ENCODE measurements around the gene MYO16.

The MYO16 gene

DNA sequence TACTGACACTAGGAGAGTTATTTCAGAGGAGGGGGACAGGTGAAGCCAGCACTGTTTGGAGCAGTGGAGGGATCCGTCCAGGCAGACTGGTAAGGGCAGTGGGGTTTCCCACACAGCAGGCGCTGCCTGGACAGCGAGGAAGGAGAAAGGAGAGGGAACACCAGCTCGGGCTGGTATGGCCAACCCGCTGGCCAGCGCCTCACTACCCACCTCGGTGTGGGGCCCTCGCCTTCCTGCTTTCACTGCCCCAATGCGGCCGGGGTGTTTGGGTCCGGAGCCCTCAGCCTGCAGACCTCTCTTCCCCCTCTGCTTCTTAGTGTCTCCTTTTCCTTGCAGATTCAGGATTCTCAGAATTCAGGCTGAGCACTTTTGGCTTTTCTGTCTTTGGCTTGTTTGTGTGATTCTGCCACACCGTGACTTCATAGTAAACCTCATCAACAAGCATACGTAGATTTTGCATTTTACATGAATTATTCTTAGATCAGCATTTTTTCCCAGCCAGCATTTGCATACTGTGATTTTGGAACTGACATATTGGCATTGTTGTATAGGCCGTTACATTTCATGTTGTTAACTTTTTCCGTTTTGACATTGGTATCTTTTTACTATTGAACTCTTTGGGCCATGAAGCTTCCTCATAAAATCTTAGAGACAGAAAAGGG, 294.1 kb downstream of the MYO16 start:
- TF ChIP-seq GATA2 (IDR thresholded peaks at IDR 0.05; ENCODE audit: low read depth, low read length) (no peak), GATA3 (IDR thresholded peaks at IDR 0.05; ENCODE audit: low read depth, low read length) (no peak)

DNA sequence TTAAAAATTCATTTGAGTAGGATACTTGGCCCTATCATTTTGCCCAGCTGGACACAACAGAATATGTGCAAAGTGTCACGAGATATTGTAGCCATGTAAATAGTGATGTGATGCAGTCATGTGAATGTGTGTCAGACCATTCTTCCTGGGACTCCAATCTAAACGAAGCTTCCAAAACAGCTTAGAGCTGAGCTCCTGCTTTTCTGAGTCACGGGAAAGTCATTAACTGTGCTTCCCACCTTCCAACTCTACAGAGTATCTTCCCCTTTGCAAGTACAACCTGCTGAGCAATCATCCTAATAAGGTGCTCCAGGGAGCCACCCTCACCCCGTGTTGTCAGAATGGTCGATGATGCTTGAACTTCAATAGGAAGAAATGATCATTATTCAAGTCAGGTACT, 294.7 kb downstream of the MYO16 start:
- TF ChIP-seq GATA2 (IDR thresholded peaks at IDR 0.05; ENCODE audit: low read depth, low read length) (no peak), GATA3 (IDR thresholded peaks at IDR 0.05; ENCODE audit: low read depth, low read length) (no peak)

DNA sequence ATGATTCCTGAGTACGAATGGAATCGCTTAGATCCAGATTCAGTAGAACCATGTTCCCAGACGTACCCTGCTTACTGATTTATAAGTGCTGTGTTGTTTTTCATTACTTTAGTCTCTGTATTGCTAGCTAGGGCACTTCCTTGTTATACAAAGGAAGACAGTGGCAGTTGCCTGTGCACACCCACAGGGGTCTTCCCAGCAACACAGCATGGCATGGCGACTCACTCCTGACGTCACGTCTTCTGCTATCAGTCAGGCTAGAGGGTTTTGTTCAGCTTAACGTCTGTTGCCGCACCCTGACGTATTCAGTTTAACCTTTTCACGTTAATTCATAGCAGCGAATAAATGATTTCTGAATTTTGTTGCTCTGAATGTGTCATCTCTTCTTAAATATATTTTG, 295.1 kb downstream of the MYO16 start:
- TF ChIP-seq GATA3 (IDR thresholded peaks at IDR 0.05; ENCODE audit: low read depth, low read length) (no peak), GATA2 (IDR thresholded peaks at IDR 0.05; ENCODE audit: low read depth, low read length) (no peak)

DNA sequence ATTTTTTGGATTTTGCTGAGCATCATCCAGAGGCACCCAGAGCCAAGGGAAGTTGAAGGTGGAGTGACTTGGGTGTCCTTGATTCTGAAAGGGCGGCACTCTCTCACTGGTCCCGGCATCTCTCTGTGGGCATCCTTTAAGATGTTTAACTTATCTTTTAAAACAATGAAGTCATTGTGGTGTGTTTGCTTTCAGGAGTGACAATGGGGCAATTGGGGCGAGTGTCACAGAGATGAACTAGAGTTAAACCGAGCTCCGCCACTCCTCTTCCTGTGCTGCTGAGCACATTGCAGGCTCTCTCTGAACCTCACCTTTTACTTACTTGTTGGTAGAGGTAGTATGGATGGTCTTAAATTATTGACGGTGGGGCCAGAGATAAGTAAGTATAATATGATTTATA, 295.7 kb downstream of the MYO16 start:
- TF ChIP-seq GATA3 (IDR thresholded peaks at IDR 0.05; ENCODE audit: low read depth, low read length) (no peak), GATA2 (IDR thresholded peaks at IDR 0.05; ENCODE audit: low read depth, low read length) (no peak)

DNA sequence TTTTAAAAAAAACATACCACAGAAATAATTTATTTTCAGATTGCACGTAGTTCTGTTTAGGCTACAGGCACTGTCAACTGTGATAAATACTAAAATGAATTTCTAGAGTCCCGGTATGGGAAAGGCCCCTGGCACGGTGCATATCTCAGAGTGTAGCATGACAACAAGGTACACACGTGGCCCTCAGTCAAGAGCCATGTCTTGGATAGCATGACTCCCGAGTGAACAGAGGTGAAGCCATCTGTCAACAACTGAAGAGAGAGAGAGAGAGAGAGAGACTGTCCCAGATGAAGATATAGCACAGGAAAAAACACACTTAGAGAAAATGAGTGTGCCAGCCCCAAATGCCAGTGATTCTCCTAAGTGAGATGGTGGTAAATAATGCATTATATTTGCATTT, 297.5 kb downstream of the MYO16 start:
- TF ChIP-seq GATA2 (IDR thresholded peaks at IDR 0.05; ENCODE audit: low read depth, low read length) (no peak), GATA3 (IDR thresholded peaks at IDR 0.05; ENCODE audit: low read depth, low read length) (no peak)

DNA sequence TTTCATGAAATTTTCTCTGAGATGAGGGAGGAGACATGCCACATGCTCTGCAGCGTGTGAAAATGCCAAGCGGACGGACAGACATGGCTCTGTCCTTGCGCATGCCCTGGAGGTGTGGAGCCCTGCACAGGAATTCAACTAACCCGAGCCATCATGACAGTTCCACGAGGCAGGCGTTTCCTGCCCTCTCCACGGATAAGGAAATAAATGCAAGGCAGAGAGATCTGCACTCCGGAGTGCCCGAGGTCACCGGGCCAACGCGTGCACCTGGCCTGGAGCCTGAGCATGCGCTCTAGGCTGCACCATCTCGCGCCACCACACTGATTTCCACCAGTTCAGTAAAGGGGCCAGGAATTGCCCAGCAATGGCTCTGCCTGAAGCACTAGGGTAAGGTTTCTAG, 298.2 kb downstream of the MYO16 start:
- TF ChIP-seq GATA3 (IDR thresholded peaks at IDR 0.05; ENCODE audit: low read depth, low read length) (no peak), GATA2 (IDR thresholded peaks at IDR 0.05; ENCODE audit: low read depth, low read length) (no peak)

DNA sequence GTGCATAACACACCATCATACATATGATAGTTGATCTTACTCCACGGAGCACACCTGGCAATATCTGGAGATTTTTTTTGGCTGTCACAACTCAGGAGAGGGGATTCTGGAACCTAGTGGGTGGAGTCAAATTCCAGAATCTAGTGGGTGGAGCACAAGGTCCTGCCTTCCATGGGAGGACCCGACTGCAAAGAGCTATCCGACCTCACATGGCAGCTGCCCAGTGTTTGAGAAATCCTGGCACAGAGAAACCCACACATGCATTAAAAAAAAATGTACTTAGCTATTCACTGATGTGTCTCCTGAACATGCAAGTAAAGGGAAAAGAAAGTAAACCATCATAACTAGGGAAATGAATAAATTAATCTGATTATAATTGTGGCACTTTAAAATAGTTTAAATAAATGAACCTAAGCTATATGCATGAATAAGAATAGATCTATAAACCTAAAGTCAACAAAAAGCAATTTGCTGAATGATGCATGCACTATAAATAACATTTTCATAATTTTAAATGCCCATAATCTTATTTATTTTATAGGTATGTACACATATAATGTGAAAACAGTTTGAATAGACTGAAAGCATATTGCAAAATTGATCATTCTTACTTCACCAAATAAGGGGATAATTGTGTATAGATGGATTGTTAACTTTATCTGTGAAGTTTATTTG, 300.3 kb downstream of the MYO16 start:
- TF ChIP-seq GATA2 (IDR thresholded peaks at IDR 0.05; ENCODE audit: low read depth, low read length) (no peak), GATA3 (IDR thresholded peaks at IDR 0.05; ENCODE audit: low read depth, low read length) (no peak)

DNA sequence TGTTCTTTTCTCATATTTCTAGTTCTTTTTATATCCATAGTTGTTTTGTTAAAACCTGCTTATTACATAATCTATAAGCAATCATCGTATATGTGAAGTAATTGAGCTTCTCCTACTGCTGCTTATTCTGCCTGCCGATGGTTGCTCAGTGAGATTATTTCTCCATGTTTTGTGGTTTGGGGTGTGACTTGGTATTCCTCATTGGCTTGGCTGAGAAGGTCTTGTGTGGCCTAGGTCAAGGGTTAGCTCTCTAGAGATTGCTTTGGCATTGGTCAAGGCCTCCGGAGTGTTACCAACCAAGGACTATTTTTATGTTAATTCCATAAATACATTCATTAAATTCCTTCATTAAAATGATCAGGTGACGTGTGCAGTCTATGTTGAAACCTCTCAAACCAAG, 302.8 kb downstream of the MYO16 start:
- TF ChIP-seq GATA2 (IDR thresholded peaks at IDR 0.05; ENCODE audit: low read depth, low read length) (no peak), GATA3 (IDR thresholded peaks at IDR 0.05; ENCODE audit: low read depth, low read length) (no peak)

DNA sequence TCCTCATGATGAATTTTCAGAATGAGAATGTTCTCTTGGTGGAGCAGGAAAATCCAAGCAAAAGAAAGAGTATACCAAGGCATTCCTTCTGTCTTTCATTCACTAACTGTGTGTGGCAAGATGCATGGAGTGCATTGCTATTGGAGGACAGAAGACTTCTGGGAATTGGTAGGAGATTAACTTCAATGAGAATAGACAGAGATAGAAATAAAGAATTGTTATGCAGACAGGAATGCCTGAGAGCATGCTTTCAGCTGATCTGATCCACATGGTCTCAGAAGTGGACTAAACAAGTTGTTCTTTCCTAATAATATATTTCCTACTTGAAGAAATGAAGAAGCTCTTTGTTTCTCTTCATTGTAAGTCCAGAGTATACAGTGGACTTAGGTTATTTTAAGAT, 303.6 kb downstream of the MYO16 start:
- no peak for TF ChIP-seq GATA3 (IDR thresholded peaks at IDR 0.05; ENCODE audit: low read depth, low read length)
- no peak for TF ChIP-seq GATA2 (IDR thresholded peaks at IDR 0.05; ENCODE audit: low read depth, low read length)

DNA sequence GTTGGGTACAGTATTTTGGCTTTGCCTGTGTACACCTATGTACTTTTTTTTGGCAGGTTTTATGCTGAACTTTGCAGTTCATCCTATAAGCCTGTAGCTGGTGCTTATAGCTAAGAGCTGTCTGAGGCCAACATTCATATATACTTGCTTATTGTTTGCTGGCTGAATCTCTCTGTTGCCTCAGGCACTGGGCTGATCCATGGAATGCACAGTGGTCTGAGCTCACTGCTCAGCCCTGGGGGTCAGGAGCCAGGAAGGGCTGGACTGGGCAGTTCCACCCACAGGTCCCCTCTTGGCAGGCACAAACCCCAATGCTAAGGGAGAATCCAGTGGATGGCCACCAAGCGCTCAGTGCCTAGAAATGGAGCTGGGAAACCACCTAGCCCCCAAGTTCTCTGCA, 308.7 kb downstream of the MYO16 start:
- TF ChIP-seq GATA3 (IDR thresholded peaks at IDR 0.05; ENCODE audit: low read depth, low read length) (no peak), GATA2 (IDR thresholded peaks at IDR 0.05; ENCODE audit: low read depth, low read length) (no peak)

DNA sequence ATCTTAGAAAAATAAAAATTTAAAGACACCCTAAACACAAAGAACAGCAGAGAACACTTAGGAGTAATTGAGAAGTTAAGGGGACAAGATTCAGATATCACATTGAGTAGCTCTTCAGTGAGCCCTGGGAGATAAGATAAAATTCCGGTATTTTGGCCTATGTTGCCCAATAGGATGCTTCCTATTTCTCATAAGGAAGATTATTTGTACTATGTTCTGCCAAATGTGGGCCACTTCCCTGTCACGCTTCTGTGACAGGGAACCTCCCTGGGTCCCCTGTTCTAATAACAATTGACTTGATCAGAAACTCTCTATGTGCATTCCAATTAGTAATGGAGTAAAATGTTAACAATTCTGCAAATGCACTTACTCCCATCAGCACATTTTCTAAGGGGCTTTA, 310.7 kb downstream of the MYO16 start:
- TF ChIP-seq GATA2 (IDR thresholded peaks at IDR 0.05; ENCODE audit: low read depth, low read length) (no peak), GATA3 (IDR thresholded peaks at IDR 0.05; ENCODE audit: low read depth, low read length) (no peak)

DNA sequence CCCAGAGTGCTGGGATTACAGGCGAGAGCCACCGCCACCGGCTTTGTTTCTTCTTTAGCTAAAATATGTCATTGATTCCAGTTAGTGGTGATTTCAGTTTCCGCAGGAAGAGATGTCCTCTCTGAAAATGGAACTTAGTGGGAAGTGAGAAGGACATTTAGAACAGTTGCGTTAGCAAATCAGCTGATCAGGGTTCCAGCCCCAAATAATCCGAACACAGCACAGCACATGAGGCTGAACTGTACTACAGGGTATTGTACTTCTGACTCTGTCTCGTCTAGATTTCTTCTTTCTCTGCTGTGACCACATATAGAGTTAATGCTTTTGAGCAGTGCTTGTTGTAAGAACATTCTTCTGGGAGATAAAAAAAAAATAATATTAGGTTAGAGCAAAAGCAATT, 314.4 kb downstream of the MYO16 start:
- TF ChIP-seq GATA3 (IDR thresholded peaks at IDR 0.05; ENCODE audit: low read depth, low read length) (no peak), GATA2 (IDR thresholded peaks at IDR 0.05; ENCODE audit: low read depth, low read length) (no peak)

DNA sequence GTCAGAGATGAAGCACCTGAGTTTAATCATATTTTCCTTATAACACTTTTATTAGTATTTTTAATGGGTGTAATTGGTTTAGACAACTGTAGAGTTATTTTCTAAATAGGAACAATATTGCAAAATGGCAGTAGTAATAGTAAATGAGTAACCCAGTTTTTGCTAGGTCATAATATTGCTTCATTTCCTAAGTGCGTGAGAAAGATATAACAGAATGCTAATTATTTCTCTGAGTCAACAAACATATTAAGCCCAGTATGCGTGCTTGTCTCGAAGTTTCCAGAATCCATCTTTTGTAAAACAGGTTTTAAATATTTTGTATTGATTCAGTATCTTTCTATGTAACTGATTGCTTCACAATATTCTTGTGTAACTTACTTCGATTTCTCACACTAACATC, 315.3 kb downstream of the MYO16 start:
- TF ChIP-seq GATA3 (IDR thresholded peaks at IDR 0.05; ENCODE audit: low read depth, low read length) (no peak), GATA2 (IDR thresholded peaks at IDR 0.05; ENCODE audit: low read depth, low read length) (no peak)

DNA sequence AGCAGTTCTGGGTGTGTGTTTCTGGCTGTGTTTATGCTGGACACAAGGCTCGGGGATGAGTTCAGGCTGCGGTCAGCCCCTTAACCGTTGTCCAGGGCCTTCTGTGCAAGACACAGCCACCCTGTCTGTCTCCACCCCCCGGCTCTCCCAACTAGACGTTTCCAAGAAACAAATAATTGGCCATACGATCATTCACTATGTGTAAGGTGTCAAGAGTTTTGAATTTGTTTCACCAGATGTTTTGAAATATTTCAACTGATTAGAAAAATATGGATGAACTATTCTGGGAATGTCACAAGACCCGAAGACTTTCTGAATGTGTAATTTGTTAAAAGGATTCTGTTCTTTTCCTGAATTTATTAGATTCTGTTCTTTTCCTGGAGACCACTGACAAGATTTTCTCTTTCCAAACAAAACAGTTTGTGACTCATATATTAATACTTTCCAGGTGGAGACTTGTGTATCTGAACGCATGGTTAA, 318.2 kb downstream of the MYO16 start:
- TF ChIP-seq GATA3 (IDR thresholded peaks at IDR 0.05; ENCODE audit: low read depth, low read length) (no peak), GATA2 (IDR thresholded peaks at IDR 0.05; ENCODE audit: low read depth, low read length) (no peak)

DNA sequence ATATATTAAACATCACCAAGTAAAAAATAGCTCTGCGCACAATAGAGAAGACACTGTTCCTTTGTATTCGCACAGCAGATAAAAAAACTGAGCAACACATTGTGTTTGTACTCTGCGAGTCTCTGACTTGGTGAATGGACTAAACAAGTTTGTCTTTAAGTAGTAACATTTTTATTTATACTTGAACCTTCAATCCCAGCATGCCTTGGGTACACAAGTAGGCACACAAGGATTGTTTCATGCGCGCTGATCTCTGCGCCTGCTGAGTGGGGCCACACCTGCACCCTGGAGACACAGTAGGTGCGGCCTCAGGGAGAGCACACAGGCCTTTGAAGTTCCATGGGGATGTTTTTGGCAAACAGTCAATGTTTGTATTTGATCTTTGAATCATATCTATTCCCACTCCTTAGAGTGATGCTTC, 318.9 kb downstream of the MYO16 start:
- TF ChIP-seq GATA3 (IDR thresholded peaks at IDR 0.05; ENCODE audit: low read depth, low read length): no peak
- TF ChIP-seq GATA2 (IDR thresholded peaks at IDR 0.05; ENCODE audit: low read depth, low read length): no peak
